Erythroblast (primary cell): ENCODE results near the gene RYR2.

Experiments
- GATA1 ChIP-seq: IDR thresholded peaks from 2 replicates; pipeline ENCODE4 v1.6.1; 2011; ENCODE audit warnings: low read depth, mild to moderate bottlenecking, control low read depth, low read length, moderate library complexity
- POLR2A ChIP-seq: IDR thresholded peaks from 2 replicates; pipeline ENCODE4 v1.6.1; 2011; ENCODE audit warnings: mild to moderate bottlenecking, low read length

DNA sequence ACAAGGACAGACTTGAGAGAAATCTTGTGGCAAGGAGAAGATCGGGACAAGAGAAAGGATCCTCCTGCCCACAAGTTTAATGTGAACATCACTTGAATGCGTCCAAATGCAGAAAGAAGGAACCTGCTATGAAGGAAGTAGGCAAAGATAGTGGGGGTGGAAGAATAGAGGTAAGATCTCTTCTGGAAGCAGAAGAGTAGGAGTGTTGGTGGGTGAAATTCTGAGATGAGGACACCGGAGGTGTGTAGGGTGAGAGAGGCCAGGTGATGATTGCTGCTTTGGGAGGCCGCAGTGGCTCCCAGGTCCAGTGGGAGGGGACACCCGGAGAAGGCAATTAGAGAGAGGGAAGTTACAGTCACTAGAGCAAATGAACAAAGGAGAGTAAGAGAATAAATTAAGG lies 6.8 kb downstream of the RYR2 start:
- TF ChIP-seq POLR2A = no peak
- TF ChIP-seq GATA1 = no peak
